ENCODE results near the gene SLIT3. TPM values are rescaled to one million over a fixed set of nuclear protein-coding genes. Genes with fewer than 3 reads are reported as not detected.

Gene SLIT3
- total and polyA plus RNA-seq, 10 of the 15 experiments (the other 5 are each of a cell fraction or from before 2014, with no cell fraction given), result 0.05 TPM; not detected in 9

- Histone ChIP-seq H3K4me1 (ENCODE audit: control insufficient read depth, insufficient read depth, low read length) (no peaks in the 10 kb centered on the region), H3K9me3 (replicated peaks; ENCODE audit: control insufficient read depth, insufficient read depth, low read length) (no peaks in the 10 kb centered on the region), H3K27me3 (replicated peaks in 1 of 2; ENCODE audit: control insufficient read depth in 2 of 2, insufficient read depth in 2 of 2, low read length in 1 of 2) (peaks cover 0 to 5% of the 10 kb centered on the region in 2 experiments; a peak in 3 of 4 replicates), H3K36me3 (ENCODE audit: control insufficient read depth in 2 of 2, insufficient read depth in 2 of 2, low read length in 1 of 2) (no peaks in the 10 kb centered on the region), H3K27ac (ENCODE audit: control insufficient read depth, insufficient read depth) (no peak overlapping the region), H3K4me2 (ENCODE audit: control insufficient read depth, insufficient read depth) (no peak overlapping the region), H2AFZ (ENCODE audit: control insufficient read depth, low read depth, low read length) (no peak overlapping the region), H4K20me1 (ENCODE audit: control insufficient read depth, insufficient read depth) (no peaks in the 10 kb centered on the region), H3K4me3 (no peak overlapping the region), H3K79me2 (ENCODE audit: control insufficient read depth, insufficient read depth, low read length) (no peaks in the 10 kb centered on the region), H3K9ac (ENCODE audit: control insufficient read depth, insufficient read depth, low read length) (no peak overlapping the region)
- ChIA-PET POLR2A (no interaction called here), SMC1A (ENCODE audit: uncharacterized antibody, unreplicated experiment) (no interaction called here), CTCF (no interaction called here), RAD21 (ENCODE audit: unreplicated experiment) (no interaction called here)
- ATAC-seq (no peak), DNase-seq (ENCODE audit: low read depth, low spot score) (no peak), FAIRE-seq (no peak)
- in situ Hi-C loops (cut with MboI) (no loop called here), intact Hi-C loops (cut with micrococcal nuclease; ENCODE audit: unreplicated experiment) (no loop called here)
- TF ChIP-seq ZNF217 (IDR thresholded peaks at IDR 0.05), result no peak
- no peak for TF ChIP-seq CEBPB (IDR thresholded peaks at IDR 0.05; ENCODE audit: borderline replicate concordance in 1 of 2, low read depth in 2 of 2, low read length in 2 of 2)
- no peak for TF ChIP-seq ZBTB40 (IDR thresholded peaks at IDR 0.05; ENCODE audit: borderline replicate concordance)
- no peak for TF ChIP-seq FOXM1 (IDR thresholded peaks at IDR 0.05; ENCODE audit: low read depth, low read length)
- no peak for TF ChIP-seq CUX1 (IDR thresholded peaks at IDR 0.05; ENCODE audit: insufficient replicate concordance, low read depth, low read length)
- TF ChIP-seq NFYA (IDR thresholded peaks at IDR 0.05; ENCODE audit: borderline replicate concordance, low read depth, low read length), result no peak
- no peak for TF ChIP-seq MYC (IDR thresholded peaks at IDR 0.05; ENCODE audit: insufficient read depth, insufficient read length, insufficient replicate concordance, low read length, severe bottlenecking)
- TF ChIP-seq SMARCA5 (IDR thresholded peaks at IDR 0.05), result no peak
- no peak for TF ChIP-seq SMAD1 (IDR thresholded peaks at IDR 0.05; ENCODE audit: low read depth, partially characterized antibody)
- 17% methylated on average over 12 of the region's 12 CpGs for WGBS (ENCODE audit: insufficient coverage, insufficient replicate concordance, low lambda C conversion rate, missing lambda C conversion rate)
- BruUV-seq (replicated peaks), result no TSS peak
Observed at GRCh38 chr5:168796593-168797580, 504.1 kb downstream of the SLIT3 start.
